DMS53 treated with DMSO at 0.1 percent for 48 hours (cell line): ENCODE data around the gene UCN2.
"Not testable (repeated sequence)": the region's sequence is repeated elsewhere in the genome, so short reads cannot be mapped to it uniquely, and the experiment has no call there.

Experiments
- DNase-seq: peaks from one replicate; lab custom pipeline; 2025; ENCODE audit not compliant: unreplicated experiment; lab: John Stamatoyannopoulos, UW

The UCN2 gene

DNA sequence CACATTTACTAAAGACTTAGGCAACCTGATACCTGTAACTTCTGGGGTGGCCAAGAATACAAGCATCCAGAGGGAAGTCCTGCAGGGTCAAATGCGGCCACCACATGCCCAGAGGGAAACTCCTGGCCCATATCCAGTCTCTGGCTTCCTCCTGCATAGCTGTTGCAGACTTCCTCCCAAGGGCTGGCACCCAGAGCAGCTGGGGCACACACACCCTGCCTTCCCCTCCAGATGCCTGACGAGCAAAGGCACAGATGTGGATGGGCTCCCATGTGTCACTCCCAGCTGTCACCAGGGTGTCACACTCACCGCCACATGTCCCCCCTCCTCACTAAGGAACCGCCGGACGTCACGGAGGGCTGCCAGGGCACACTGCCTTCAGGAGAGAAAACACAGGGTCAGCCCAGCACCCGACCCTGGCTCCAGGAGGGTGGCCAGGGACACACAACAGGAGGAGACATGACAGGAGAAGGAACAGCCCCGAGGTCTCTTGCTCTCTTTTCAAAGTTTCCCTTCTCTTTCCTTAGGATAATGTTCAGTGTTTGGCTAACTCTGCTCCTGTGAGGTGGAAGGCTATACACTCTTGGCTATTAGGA is 20.2 kb downstream of the UCN2 start:
- DNase-seq = no peak

DNA sequence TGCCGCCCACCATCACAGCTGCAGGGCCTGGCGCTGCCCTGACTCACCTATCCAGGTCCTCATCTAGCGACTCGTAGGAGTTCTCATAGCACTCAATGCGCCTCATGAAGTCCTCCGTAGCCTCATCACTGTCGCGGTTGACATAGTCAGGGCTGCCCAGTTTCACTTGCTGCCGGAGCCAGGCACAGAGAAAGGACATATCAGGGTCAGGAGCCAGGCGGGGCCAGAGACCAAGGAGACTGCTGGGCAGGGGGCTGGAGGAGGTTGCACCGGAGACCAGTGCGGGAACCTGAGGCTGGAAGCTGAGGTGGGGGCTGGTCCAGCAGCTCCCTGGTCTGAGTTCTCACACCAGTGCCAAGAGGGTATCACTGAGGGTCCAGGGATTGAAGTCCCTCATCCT is 25.1 kb downstream of the UCN2 start:
- no peak for DNase-seq

- DNase-seq = no peak
These were observed 26.8 kb downstream of the UCN2 start for GRCh38 chr3:48536785-48537184.

DNA sequence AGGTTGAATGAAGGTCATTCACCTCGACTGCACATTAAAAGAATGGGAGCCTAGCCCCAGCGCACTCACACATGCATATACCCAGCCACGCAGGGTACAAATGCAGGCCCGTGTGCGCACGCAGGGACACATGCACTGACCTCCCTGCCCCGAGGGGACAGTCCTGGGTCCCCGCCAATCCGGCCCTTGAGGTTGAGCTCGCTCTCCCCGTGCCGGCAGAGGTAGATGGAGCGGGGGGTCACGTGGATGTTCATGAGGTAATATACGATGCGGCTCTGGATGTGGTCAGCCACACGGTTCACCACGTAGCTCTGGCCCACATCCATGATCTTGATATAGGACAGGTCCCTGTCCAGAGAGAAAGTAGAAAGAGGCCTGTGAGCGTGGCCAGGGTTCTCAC is 27.5 kb downstream of the UCN2 start:
- no peak for DNase-seq

- no peak for DNase-seq
These were observed 28.0 kb downstream of the UCN2 start for GRCh38 chr3:48535578-48535977.

- no peak for DNase-seq
These were observed 30.6 kb downstream of the UCN2 start for GRCh38 chr3:48532977-48533337.

GRCh38 chr3:48532271-48532976 is 31.2 kb downstream of the UCN2 start:
- no peak for DNase-seq

DNA sequence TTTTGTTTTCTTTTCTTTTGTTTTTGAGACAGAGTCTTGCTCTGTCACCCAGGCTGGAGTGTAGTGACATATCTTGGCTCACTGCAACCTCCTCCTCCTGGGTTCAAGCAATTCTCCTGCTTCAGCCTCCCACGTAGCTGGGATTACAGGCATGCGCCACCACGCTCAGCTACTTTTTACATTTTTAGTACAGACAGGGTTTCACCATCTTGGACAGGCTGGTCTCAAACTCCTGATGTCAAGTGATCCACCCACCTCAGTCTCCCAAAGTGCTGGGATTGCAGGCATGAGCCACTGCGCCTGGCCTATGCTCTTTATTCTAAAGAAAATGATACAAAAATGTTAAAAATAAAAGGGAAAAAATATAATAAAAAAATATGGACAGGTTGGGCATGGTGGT is 32.9 kb downstream of the UCN2 start:
- not testable (repeated sequence) for DNase-seq

DNA sequence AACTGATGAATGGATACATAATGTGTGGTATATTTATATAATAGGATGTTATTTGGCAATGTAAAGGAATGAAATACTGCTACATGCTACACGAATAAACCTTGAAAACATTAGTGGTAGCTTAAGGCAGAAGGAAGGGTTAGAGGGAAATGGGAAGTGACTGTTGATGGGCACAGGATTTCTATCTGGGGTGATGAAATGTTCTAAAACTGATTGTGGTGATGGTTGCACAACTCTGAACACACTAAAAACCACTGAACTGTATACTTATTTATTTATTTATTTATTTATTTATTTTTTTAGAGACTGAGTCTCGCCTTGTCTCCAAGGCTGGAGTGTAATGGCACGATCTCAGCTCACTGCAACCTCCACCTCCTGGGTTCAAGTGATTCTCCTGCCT is 34.8 kb downstream of the UCN2 start:
- DNase-seq = no peak

DNA sequence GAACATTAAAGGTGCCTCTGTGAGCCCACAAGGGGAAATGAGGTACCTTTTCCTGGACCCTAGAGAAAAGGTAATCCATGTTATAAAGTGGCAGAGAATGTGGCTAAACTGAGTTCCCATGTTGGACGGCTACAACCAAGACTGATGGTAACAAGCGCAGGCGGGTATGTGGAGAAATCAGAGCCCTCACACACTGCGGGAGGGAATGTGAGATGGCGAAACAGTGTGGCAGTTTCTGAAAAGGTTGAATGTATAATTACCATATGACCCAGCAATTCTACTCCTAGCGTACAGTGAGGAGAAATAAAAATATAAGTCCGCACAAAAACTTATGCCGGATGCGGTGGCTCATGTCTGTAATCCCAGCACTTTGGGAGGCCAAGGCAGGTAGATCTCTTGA is 35.5 kb downstream of the UCN2 start:
- DNase-seq = no peak

- DNase-seq = no peak
These were observed 38.6 kb downstream of the UCN2 start for GRCh38 chr3:48524970-48525369.

DNA sequence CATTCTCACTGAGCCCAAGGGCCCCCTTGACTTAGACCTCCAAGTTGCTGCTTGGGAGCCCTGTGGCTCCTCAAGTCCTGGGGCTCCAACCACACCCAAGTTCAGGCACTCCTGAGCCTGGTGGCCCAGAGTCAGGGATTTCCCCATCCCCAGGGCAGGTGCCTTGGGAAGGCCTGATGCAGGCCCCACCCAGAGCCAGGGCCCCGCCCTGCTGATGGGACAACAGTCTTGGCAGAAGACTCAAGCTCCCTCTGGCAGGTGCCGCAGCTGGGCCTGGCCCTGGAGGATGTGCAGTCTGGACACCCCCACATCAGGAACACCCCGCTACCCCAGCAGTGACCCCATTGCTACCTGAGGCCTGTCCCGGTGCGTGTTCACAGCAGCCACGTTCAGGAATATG is 41.9 kb downstream of the UCN2 start:
- DNase-seq = no peak

GRCh38 chr3:48519277-48519643 is 44.3 kb downstream of the UCN2 start:
- DNase-seq = no peak

DNA sequence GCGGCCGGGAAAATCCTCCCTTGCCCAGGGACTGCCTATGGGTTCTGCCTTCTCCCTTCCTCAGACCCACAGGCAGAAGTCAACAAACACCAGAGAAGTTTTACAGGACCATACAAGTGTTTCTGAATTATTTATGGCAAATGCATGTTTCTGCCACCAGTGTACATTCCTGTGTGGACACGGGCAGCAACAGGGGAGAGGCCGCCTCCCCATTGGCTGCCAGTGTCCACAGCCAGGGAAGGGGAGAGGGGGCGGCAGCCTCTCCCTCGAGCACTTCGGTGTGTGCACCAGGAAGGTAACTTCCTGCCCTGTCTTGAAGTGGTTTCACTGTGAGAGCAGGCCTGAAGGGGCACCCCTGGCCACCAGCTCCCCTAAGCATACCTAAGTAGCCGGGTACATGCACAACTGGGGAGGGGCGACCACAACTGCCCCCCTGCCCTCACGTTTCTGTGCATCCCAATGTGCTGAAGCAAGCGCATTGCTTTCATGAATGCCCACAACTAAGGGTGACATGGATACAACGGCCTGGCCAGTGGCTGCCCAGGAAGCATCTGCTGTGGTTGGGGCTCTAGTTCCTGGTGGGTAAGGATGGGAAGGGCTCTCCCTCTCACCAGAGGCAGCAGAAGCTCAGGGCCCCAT is 44.8 kb downstream of the UCN2 start:
- no peak for DNase-seq

DNA sequence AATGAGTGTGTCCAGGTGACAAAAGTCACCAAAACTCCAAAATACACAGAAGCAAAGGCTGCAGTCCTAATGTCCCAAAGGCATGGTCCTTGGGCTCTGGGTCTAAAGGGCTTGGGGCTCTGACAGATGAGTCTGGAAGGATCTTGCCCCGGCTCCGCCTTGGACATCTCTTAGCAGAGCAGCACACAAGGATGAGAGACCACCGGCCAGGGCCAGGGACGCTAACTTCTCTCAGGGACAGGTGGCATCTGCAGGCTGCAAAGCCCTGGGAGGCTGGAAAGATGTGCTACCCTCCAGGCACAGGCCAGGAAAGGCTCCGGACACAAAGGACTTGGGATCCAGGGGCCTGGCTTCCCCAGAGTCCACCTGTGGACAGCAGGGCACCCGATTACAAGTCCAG is 45.5 kb downstream of the UCN2 start:
- no peak for DNase-seq

DNA sequence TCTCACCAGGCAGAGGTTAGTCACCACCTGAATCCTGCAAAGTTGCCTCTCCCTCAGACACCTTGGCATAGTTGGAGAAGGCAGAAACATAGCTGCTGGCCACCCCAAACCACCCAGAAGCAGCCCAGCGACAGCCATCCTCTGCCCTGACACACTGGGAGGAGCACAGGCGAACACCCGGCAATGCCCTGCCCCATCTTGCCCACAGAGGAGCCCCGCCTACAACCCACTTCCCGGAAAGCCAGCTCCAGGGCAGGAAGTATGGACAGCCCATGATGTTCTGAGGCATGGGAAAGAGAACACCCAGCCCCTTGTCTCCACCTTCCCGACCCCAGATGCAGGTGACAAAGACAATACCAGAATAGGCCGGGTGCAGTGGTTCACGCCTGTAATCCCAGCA is 47.0 kb downstream of the UCN2 start:
- no peak for DNase-seq

- no peak for DNase-seq
These were observed 49.0 kb downstream of the UCN2 start for GRCh38 chr3:48514431-48515227.
